H9 (cell line): ENCODE results near the gene ARHGAP10. TPM values are rescaled to one million over a fixed set of nuclear protein-coding genes. Genes with fewer than 3 reads are reported as not detected.

ENCODE experiments used
- DNase-seq: peaks from one replicate; pipeline ENCODE4 v3.0.0-alpha.2; 2017
- H2AFZ ChIP-seq: one replicate; pipeline ENCODE4 v1.6.1; 2013; ENCODE audit warnings: mild to moderate bottlenecking, low read length, control low read depth, moderate library complexity
- H2AK5ac ChIP-seq: 2 replicates; pipeline ENCODE4 v1.6.1; 2013; ENCODE audit warnings: low read length, control low read depth, mixed read lengths; ENCODE audit not compliant: insufficient read length
- H2BK120ac ChIP-seq: one replicate; pipeline ENCODE4 v1.6.1; 2013; ENCODE audit warnings: low read depth, mild to moderate bottlenecking, low read length, control low read depth, inconsistent platforms; ENCODE audit not compliant: poor library complexity, severe bottlenecking
- H2BK12ac ChIP-seq: 2 replicates; pipeline ENCODE4 v1.6.1; 2013; ENCODE audit warnings: low read length, control low read depth, mixed read lengths, low read depth; ENCODE audit not compliant: insufficient read length
- H2BK15ac ChIP-seq: 2 replicates; pipeline ENCODE4 v1.6.1; 2013; ENCODE audit warnings: low read depth, low read length, control low read depth
- H2BK20ac ChIP-seq: one replicate; pipeline ENCODE4 v1.6.1; 2013; ENCODE audit warnings: low read depth, mild to moderate bottlenecking, low read length, control low read depth, inconsistent platforms; ENCODE audit not compliant: poor library complexity, severe bottlenecking
- H2BK5ac ChIP-seq: 2 replicates; pipeline ENCODE4 v1.6.1; 2013; ENCODE audit warnings: low read length, control low read depth, mixed read lengths; ENCODE audit not compliant: insufficient read length
- H3K14ac ChIP-seq: 2 replicates; pipeline ENCODE4 v1.6.1; 2013; ENCODE audit warnings: low read length, control low read depth; ENCODE audit not compliant: insufficient read depth
- H3K18ac ChIP-seq: 2 replicates; pipeline ENCODE4 v1.6.1; 2013; ENCODE audit warnings: low read depth, mild to moderate bottlenecking, mixed read lengths, low read length, control low read depth; ENCODE audit not compliant: insufficient read length
- H3K23ac ChIP-seq: 2 replicates; pipeline ENCODE4 v1.6.1; 2013; ENCODE audit warnings: low read length, control low read depth, mixed read lengths, low read depth; ENCODE audit not compliant: insufficient read length
- H3K23me2 ChIP-seq: 2 replicates; pipeline ENCODE4 v1.6.1; 2013; ENCODE audit warnings: low read depth, mild to moderate bottlenecking, mixed read lengths, low read length, control low read depth; ENCODE audit not compliant: insufficient read length, poor library complexity, severe bottlenecking
- H3K27ac ChIP-seq: 2 replicates; pipeline ENCODE4 v1.5.1; 2013; ENCODE audit warnings: low read length, control low read depth, mixed read lengths, low read depth; ENCODE audit not compliant: insufficient read length
- H3K27me3 ChIP-seq: 2 replicates; pipeline ENCODE4 v1.6.1; 2013; ENCODE audit warnings: low read length, control low read depth, inconsistent platforms; ENCODE audit not compliant: insufficient read depth
- H3K4ac ChIP-seq: 2 replicates; pipeline ENCODE4 v1.6.1; 2013; ENCODE audit warnings: low read depth, mild to moderate bottlenecking, control low read depth, inconsistent platforms, low read length, moderate library complexity
- H3K4me1 ChIP-seq: 2 replicates; pipeline ENCODE4 v1.6.1; 2013; ENCODE audit warnings: low read length, control low read depth, inconsistent platforms; ENCODE audit not compliant: insufficient read depth
- H3K4me2 ChIP-seq: 2 replicates; pipeline ENCODE4 v1.6.1; 2013; ENCODE audit warnings: low read length, control low read depth, mixed read lengths; ENCODE audit not compliant: insufficient read length, insufficient read depth
- H3K56ac ChIP-seq: 2 replicates; pipeline ENCODE4 v1.6.1; 2013; ENCODE audit warnings: low read depth, mild to moderate bottlenecking, mixed read lengths, low read length, control low read depth; ENCODE audit not compliant: insufficient read length
- H3K79me1 ChIP-seq: 2 replicates; pipeline ENCODE4 v1.6.1; 2013; ENCODE audit warnings: low read depth, mild to moderate bottlenecking, moderate library complexity, low read length, control low read depth, inconsistent platforms; ENCODE audit not compliant: insufficient read depth, poor library complexity, severe bottlenecking
- H3K79me2 ChIP-seq: 2 replicates; pipeline ENCODE4 v1.6.1; 2013; ENCODE audit warnings: low read length, control low read depth, inconsistent platforms; ENCODE audit not compliant: insufficient read depth
- H3K9ac ChIP-seq: 2 replicates; pipeline ENCODE4 v1.6.1; 2013; ENCODE audit warnings: low read length, control low read depth, mixed read lengths; ENCODE audit not compliant: insufficient read length; ENCODE audit errors: extremely low read depth
- H3K9me3 ChIP-seq: one replicate; pipeline ENCODE4 v1.6.1; 2013; ENCODE audit warnings: low read depth, low read length, inconsistent platforms; ENCODE audit not compliant: control insufficient read depth
- H3T11ph ChIP-seq: one replicate; pipeline ENCODE4 v1.6.1; 2013; ENCODE audit warnings: mild to moderate bottlenecking, low read length, control low read depth, inconsistent platforms
- H4K20me1 ChIP-seq: one replicate; pipeline ENCODE4 v1.6.1; 2013; ENCODE audit not compliant: control insufficient read depth, insufficient read length, insufficient read depth
- H4K5ac ChIP-seq: 2 replicates; pipeline ENCODE4 v1.6.1; 2013; ENCODE audit warnings: low read depth, mild to moderate bottlenecking, mixed read lengths, low read length, control low read depth; ENCODE audit not compliant: insufficient read length
- H4K8ac ChIP-seq: replicated peaks from 2 replicates; pipeline ENCODE4 v1.6.1; 2013; ENCODE audit warnings: low read length, control low read depth, mixed read lengths, low read depth; ENCODE audit not compliant: insufficient read length
- H4K91ac ChIP-seq: 2 replicates; pipeline ENCODE4 v1.6.1; 2013; ENCODE audit warnings: low read depth, mild to moderate bottlenecking, moderate library complexity, mixed read lengths, low read length, control low read depth; ENCODE audit not compliant: insufficient read length
- H3K27ac Mint-ChIP-seq, 3 experiments: 2 replicates in 2 of 3; 3 replicates in 1 of 3; pipeline ENCODE4 v1.8.0; 2020 to 2021; ENCODE audit warnings: mixed read lengths in 3 of 3, mild to moderate bottlenecking in 1 of 3, moderate library complexity in 1 of 3
- H3K27me3 Mint-ChIP-seq: 2 replicates; pipeline ENCODE4 v1.8.0; 2021; ENCODE audit warnings: low read depth, mild to moderate bottlenecking, moderate library complexity, mixed read lengths
- H3K36me3 Mint-ChIP-seq, 3 experiments: 2 replicates in 2 of 3; 3 replicates in 1 of 3; pipeline ENCODE4 v1.8.0; 2020 to 2021; ENCODE audit warnings: low read depth in 3 of 3, mixed read lengths in 3 of 3; ENCODE audit not compliant: insufficient read depth in 1 of 3
- H3K4me1 Mint-ChIP-seq, 2 experiments: 2 replicates each; pipeline ENCODE4 v1.8.0; 2020; ENCODE audit warnings: mixed read lengths in 2 of 2
- H3K4me3 Mint-ChIP-seq, 2 experiments: 2 replicates in 1 of 2; 3 replicates in 1 of 2; pipeline ENCODE4 v1.8.0; 2020 to 2021; ENCODE audit warnings: mild to moderate bottlenecking in 2 of 2, mixed read lengths in 2 of 2, moderate library complexity in 1 of 2
- H3K9me3 Mint-ChIP-seq, 2 experiments: 2 replicates in 1 of 2; 3 replicates in 1 of 2; pipeline ENCODE4 v1.8.0; 2020; ENCODE audit warnings: mild to moderate bottlenecking in 2 of 2, mixed read lengths in 2 of 2, moderate library complexity in 1 of 2
- WGBS: extraction: QIAGEN DNeasy Blood & Tissue Kit; methylation state at CpG from one replicate; pipeline ENCODE4 v1.1.7; 2013; ENCODE audit warnings: missing lambda C conversion rate, low lambda C conversion rate, mixed read lengths; ENCODE audit not compliant: insufficient read length; ENCODE audit errors: extremely low coverage; 5-methylcytosine and 5-hydroxymethylcytosine counted together
- total RNA-seq: library from RNA; stranded (reverse); gene quantifications from 2 replicates; pipeline ENCODE4 v1.2.1, GENCODE V29; 2021
- TF ChIP-seq, protein P1 (sequence below): fragments of 200-600 bp; sonication (generic); conservative IDR thresholded peaks from 3 replicates; pipeline ENCODE4 v1.8.0; 2021; ENCODE audit warnings: antibody characterized with exemption, mild to moderate bottlenecking

The ARHGAP10 gene
- total RNA-seq, 1 experiment from 2014 or later, result 7.8 TPM

- no peak overlapping the region for H3K27ac Mint-ChIP-seq
- Histone ChIP-seq H3K9ac (no peak overlapping the region), H2BK12ac (no peak overlapping the region), H3K27me3 (no peaks in the 10 kb centered on the region), H3K4me1 (no peaks in the 10 kb centered on the region), H3K23me2 (no peaks in the 10 kb centered on the region), H4K8ac (no peak overlapping the region), H3K23ac (no peak overlapping the region), H3K79me1 (no peaks in the 10 kb centered on the region), H3T11ph (no peak overlapping the region), H3K79me2 (no peaks in the 10 kb centered on the region), H3K9me3 (no peaks in the 10 kb centered on the region), H2BK5ac (no peak overlapping the region), H3K18ac (no peak overlapping the region), H4K20me1 (no peaks in the 10 kb centered on the region), H2BK20ac (no peak overlapping the region), H3K56ac (no peak overlapping the region), H2BK120ac (no peak overlapping the region), H2BK15ac (no peak overlapping the region), H3K14ac (no peak overlapping the region), H2AK5ac (no peak overlapping the region), H3K27ac (no peak overlapping the region), H3K4me2 (no peak overlapping the region), H3K4ac (no peak overlapping the region), H4K5ac (no peak overlapping the region), H4K91ac (no peak overlapping the region), H2AFZ (no peak overlapping the region)
- DNase-seq, result no peak
- no peak overlapping the region for H3K4me3 Mint-ChIP-seq
- H3K36me3 Mint-ChIP-seq, result no peaks in the 10 kb centered on the region
- peaks cover 10 to 13% of the 10 kb centered on the region in 2 experiments for H3K4me1 Mint-ChIP-seq
- no peaks in the 10 kb centered on the region for H3K9me3 Mint-ChIP-seq
- TF ChIP-seq, protein P1, sequence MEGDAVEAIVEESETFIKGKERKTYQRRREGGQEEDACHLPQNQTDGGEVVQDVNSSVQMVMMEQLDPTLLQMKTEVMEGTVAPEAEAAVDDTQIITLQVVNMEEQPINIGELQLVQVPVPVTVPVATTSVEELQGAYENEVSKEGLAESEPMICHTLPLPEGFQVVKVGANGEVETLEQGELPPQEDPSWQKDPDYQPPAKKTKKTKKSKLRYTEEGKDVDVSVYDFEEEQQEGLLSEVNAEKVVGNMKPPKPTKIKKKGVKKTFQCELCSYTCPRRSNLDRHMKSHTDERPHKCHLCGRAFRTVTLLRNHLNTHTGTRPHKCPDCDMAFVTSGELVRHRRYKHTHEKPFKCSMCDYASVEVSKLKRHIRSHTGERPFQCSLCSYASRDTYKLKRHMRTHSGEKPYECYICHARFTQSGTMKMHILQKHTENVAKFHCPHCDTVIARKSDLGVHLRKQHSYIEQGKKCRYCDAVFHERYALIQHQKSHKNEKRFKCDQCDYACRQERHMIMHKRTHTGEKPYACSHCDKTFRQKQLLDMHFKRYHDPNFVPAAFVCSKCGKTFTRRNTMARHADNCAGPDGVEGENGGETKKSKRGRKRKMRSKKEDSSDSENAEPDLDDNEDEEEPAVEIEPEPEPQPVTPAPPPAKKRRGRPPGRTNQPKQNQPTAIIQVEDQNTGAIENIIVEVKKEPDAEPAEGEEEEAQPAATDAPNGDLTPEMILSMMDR, result no peak
- WGBS, result no CpG with 5 or more reads among the region's 1 CpG
- no peaks in the 10 kb centered on the region for H3K27me3 Mint-ChIP-seq
Measured at GRCh38 chr4:148021686-148022085, 289.8 kb downstream of the ARHGAP10 start.
